Stimulated activated CD4-positive, alpha-beta T cell treated with anti-CD3 and anti-CD28 coated beads, TNF-alpha, amount 100 ng/mL, for 4 hours (primary cell): Measurements from ENCODE around the gene GBGT1.

ENCODE experiments used
- DNase-seq, 3 experiments: peaks; one replicate each; pipeline ENCODE4 v3.0.0-alpha.2; 2020; ENCODE audit warnings: low read depth in 3 of 3

The GBGT1 gene

GRCh38 chr9:133125941-133126696 is 37.6 kb downstream of the GBGT1 start:
- no peak for DNase-seq

- DNase-seq, result no peak
These were observed 38.8 kb downstream of the GBGT1 start for GRCh38 chr9:133124907-133125275.

- DNase-seq, result no peak
These were observed 39.4 kb downstream of the GBGT1 start for GRCh38 chr9:133124123-133124906.

GRCh38 chr9:133122935-133123611 is 40.6 kb downstream of the GBGT1 start:
- DNase-seq, result no peak

- DNase-seq, result no peak
These were observed 41.1 kb downstream of the GBGT1 start for GRCh38 chr9:133122605-133122934.

GRCh38 chr9:133121915-133122550 is 41.7 kb downstream of the GBGT1 start:
- no peak for DNase-seq

- DNase-seq, result peak; percentile 84 to 87 (median 86)
These were observed 42.4 kb downstream of the GBGT1 start, which contains the start of gene RALGDS for GRCh38 chr9:133121198-133121914. RALGDS (minus strand) TSS chr9:133121240; CDS start chr9:133121154, 86 bp downstream.

- peak in 1 of 3 experiments; percentile 36 for DNase-seq
These were observed 43.1 kb downstream of the GBGT1 start for GRCh38 chr9:133120501-133121197.

- no peak for DNase-seq
These were observed 43.7 kb downstream of the GBGT1 start for GRCh38 chr9:133119846-133120500.

- DNase-seq, result no peak
These were observed 44.4 kb downstream of the GBGT1 start for GRCh38 chr9:133119103-133119845.

- DNase-seq, result no peak
These were observed 45.1 kb downstream of the GBGT1 start for GRCh38 chr9:133118568-133118967.

GRCh38 chr9:133118179-133118520 is 45.6 kb downstream of the GBGT1 start:
- no peak for DNase-seq

- DNase-seq, result no peak
These were observed 46.2 kb downstream of the GBGT1 start for GRCh38 chr9:133117271-133118178.

- DNase-seq, result no peak
These were observed 47.1 kb downstream of the GBGT1 start for GRCh38 chr9:133116346-133117231.

- peak in 1 of 3 experiments; percentile 40 for DNase-seq
These were observed 47.9 kb downstream of the GBGT1 start for GRCh38 chr9:133115604-133116345.

- no peak for DNase-seq
These were observed 48.7 kb downstream of the GBGT1 start for GRCh38 chr9:133114886-133115603.
